Transverse colon (tissue), 4 donors: ENCODE results near the gene MEGF11.

Experiments
- CTCF ChIP-seq, 5 experiments: fragments of 200-600 bp in 3 of 5; fragments of 450-650 bp in 2 of 5; sonication (generic) in 3 of 5; IDR thresholded peaks; 1 replicate in 2 of 5; 2 replicates in 3 of 5; pipeline ENCODE4 v1.5.1; 2016 to 2017; ENCODE audit warnings: antibody characterized with exemption in 5 of 5, inconsistent platforms in 3 of 5, mild to moderate bottlenecking in 2 of 5, moderate library complexity in 1 of 5
- POLR2A ChIP-seq: fragments of 450-650 bp; IDR thresholded peaks from one replicate; pipeline ENCODE4 v1.6.1; 2016; ENCODE audit warnings: antibody characterized with exemption, mild to moderate bottlenecking, moderate library complexity
- POLR2AphosphoS5 ChIP-seq, 3 donors: sonication (generic); formaldehyde crosslinking; IDR thresholded peaks; one replicate each; pipeline ENCODE4 v1.6.1; 2016; ENCODE audit warnings: antibody characterized with exemption in 3 of 3

- no peak for TF ChIP-seq CTCF (IDR thresholded peaks at IDR 0.05)
- no peak for TF ChIP-seq POLR2AphosphoS5 (IDR thresholded peaks at IDR 0.05)
- no peak for TF ChIP-seq POLR2A
Measured at GRCh38 chr15:66211670-66212562, 41.6 kb downstream of the MEGF11 start.
